NCI-H524 (cell line): Measurements from ENCODE around the gene MCM3.
A peak's percentile ranks its signal among the peaks of the same experiment; 100 is the strongest.

Experiments
- DNase-seq, 2 experiments: peaks; one replicate each; lab custom pipeline; 2025; lab: John Stamatoyannopoulos, UW

The MCM3 gene

GRCh38 chr6:52251113-52251512, 33.4 kb downstream of the MCM3 start:
- no peak for DNase-seq

DNA sequence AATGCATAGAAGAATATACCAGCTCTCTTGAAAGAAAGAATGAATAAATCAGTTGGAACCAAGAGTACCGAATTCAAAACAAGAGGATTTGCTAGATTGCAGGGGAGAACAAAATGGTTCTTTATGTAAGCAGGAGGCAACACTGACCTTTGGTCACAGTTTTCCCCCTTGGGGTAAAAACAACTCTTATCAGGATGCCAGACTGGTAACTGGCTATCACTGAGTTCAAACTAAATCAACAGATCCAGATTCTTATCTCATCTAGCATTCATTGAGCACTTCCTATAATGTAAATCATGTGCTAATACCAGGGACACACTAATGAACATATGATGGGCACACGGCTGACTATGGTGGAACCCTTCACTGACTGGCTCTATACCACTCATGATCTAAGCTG, 35.5 kb downstream of the MCM3 start:
- DNase-seq, result no peak

GRCh38 chr6:52245425-52245824, 39.1 kb downstream of the MCM3 start:
- DNase-seq, result no peak

GRCh38 chr6:52244400-52244799, 40.1 kb downstream of the MCM3 start, which contains the start of gene IL17F:
TSS of gene IL17F (minus strand) at chr6:52244500. CDS start at chr6:52244429, 71 bp downstream.
- DNase-seq, result no peak

GRCh38 chr6:52243282-52243893, 41.2 kb downstream of the MCM3 start:
- no peak for DNase-seq

DNA sequence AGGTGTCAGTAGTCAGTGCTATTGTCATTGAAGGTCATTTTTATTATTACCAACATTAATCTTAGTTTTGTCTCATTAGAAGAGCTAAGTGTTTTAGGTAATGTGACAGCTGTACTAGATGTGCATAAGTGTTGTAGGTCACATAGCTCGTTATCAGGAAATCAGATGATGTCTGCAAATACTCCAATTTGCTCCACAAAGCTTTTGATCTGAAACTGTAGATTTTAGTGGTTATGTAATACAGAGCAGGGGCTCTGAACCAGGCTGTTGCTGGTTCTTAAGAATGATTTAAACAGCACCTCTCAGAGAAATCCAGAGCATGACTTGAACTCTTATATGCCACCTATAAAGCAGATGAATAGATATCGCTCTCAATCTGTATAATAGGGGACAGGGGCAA, 42.7 kb downstream of the MCM3 start:
- DNase-seq, result no peak

DNA sequence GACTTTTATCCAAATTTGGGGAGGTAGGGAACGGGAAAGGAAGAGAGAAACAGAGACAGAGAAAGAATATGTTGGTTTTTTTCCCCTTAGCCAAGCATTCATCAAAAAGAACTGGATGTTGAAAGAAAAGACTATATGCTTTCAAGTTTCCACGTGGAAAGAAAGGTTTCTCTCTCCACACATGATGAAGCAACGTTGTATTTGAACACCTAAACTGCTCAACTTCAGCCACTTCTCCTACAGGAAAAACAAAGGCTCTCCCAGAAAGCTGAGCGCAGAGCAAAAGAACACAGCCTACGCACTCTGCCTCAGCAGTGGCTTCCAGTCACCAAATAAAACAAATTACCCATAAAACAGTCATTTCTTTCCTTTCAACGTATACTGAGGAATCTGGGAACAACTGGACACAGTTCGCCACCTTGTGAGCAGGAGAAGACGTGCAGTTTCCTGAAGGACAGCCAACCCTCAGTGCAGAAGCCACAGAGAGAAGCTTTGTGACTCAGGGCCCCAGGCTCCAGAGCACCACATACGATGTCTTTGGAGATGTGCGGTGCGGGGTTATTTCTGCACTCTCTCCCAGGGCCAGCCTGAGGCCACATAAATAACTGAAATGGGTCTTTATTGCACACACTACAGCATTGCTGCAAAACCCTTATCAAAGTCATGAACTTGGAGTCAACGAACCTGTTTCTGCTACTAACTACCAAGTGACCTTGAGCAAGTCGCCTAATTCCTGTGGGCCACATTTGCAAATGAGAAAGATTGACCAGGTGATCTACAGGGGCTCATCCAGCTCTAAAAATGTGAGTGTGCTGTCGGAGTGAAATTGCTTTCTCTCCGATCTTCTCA, 50.3 kb downstream of the MCM3 start:
- peak; percentile 8 to 13 for DNase-seq

GRCh38 chr6:52233005-52233404, 51.5 kb downstream of the MCM3 start:
- no peak for DNase-seq

GRCh38 chr6:52231406-52232127, 53.0 kb downstream of the MCM3 start:
- DNase-seq, result no peak

GRCh38 chr6:52230685-52231084, 53.9 kb downstream of the MCM3 start:
- DNase-seq, result no peak

- DNase-seq, result no peak
Measured at GRCh38 chr6:52227495-52227894, 57.0 kb downstream of the MCM3 start.

DNA sequence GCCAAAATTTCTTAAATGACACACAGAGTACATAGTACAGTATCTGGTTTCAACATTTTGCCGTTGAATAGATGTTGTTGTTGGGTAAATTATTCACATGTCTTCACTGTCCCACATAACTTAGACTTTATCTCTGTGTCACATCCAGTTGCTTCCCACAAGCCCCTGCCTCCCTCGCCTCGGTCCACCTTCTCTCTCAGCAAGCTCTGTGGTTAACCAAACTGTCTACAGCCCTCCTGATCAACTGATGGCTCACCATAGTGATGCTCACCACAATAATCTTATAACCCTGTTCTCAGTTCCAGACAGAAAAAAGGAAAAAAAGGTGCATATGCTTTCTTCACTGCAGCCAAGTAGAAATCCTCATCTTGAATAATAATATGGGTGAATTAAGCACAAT, 63.2 kb downstream of the MCM3 start:
- no peak for DNase-seq

DNA sequence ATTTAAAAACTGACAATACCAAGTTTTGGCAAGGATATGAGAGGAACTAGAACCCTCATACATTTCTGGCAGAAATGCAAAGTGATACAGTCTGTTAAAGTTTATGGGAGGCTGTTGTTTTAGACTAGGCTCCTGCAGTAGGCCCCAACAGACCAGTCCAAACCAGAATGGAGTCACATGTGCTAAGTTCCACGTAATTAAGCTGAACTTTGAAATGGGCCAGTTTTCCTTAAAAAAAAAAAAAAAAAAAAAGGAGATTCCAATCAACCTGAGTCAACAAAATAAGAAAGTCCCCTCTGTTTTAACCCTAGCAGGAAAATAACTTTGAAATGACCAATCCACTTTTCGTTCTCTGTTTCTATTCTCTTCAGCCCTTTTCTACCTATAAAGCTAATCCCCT, 66.8 kb downstream of the MCM3 start:
- DNase-seq, result no peak

GRCh38 chr6:52216932-52217575, 67.5 kb downstream of the MCM3 start:
- DNase-seq, result no peak

DNA sequence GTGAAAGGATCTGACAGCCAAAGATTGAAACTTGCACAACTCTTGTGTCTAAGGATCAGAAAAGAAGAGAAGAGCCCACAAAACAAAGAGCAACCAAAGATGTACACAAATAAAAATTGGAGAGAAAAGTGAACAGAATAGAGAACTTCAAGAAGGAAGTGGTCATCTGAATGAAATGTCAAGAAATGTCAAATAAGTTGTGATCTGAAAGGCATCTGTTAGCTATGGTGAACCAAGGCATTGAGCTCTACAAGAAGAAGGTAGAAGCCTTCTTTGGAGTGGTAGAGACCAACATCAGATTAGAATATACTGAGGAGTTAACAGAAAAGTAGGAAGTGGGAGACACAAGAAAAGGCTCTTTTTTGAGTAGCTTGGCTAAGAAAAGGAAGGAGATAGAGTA, 68.8 kb downstream of the MCM3 start:
- no peak for DNase-seq
